GM04503 (cell line): ENCODE measurements around the gene MYOCD.

Experiments
- DNase-seq: peaks from one replicate; pipeline ENCODE4 v3.0.0-alpha.2; 2012; ENCODE audit warnings: low read depth

The MYOCD gene

GRCh38 chr17:12765548-12765947 lies 99.9 kb downstream of the MYOCD start:
- no peak for DNase-seq

- no peak for DNase-seq
These were observed 102.6 kb downstream of the MYOCD start for GRCh38 chr17:12768255-12768654.

- DNase-seq = no peak
These were observed 104.3 kb downstream of the MYOCD start for GRCh38 chr17:12769981-12770380.

GRCh38 chr17:12773153-12773552 lies 107.5 kb downstream of the MYOCD start:
- no peak for DNase-seq

- DNase-seq = no peak
These were observed 123.4 kb downstream of the MYOCD start for GRCh38 chr17:12789075-12789480.

GRCh38 chr17:12789481-12790248 lies 124.0 kb downstream of the MYOCD start, which contains the start of gene ARHGAP44:
Gene ARHGAP44, plus strand, starts transcription at chr17:12789498. Its CDS starts 341 bp downstream, at chr17:12789839.
- DNase-seq = no peak

GRCh38 chr17:12790249-12791106 lies 124.8 kb downstream of the MYOCD start:
- no peak for DNase-seq

- DNase-seq = no peak
These were observed 129.3 kb downstream of the MYOCD start for GRCh38 chr17:12794919-12795532.

GRCh38 chr17:12800855-12801365 lies 135.2 kb downstream of the MYOCD start:
- no peak for DNase-seq

- DNase-seq = no peak
These were observed 140.9 kb downstream of the MYOCD start for GRCh38 chr17:12806630-12807029.

- DNase-seq = no peak
These were observed 143.0 kb downstream of the MYOCD start for GRCh38 chr17:12808723-12809122.

GRCh38 chr17:12812877-12813276 lies 147.2 kb downstream of the MYOCD start:
- DNase-seq = no peak

GRCh38 chr17:12813664-12814063 lies 148.0 kb downstream of the MYOCD start:
- no peak for DNase-seq

GRCh38 chr17:12814718-12815117 lies 149.0 kb downstream of the MYOCD start:
- DNase-seq = no peak

GRCh38 chr17:12815642-12816141 lies 150.0 kb downstream of the MYOCD start:
- DNase-seq = no peak
